ENCODE measurements around the gene ITGA2B. TPM values are rescaled to one million over a fixed set of nuclear protein-coding genes. Genes with fewer than 3 reads are reported as not detected.

The ITGA2B gene
- polyA plus RNA-seq, 1 experiment: 0.15 TPM

- ChIA-PET POLR2A (no interaction called here), CTCF (interaction anchor here (0.7 to 1.7 kb wide), 3 partner anchors 126 to 1104 kb away, joined by 4 to 6 read pairs (median 4); no protein-coding TSS in a partner anchor)
- no peak overlapping the region for H3K4me3 ChIP-seq (ENCODE audit: low read depth, low read length)
- no peak for TF ChIP-seq CTCF (IDR thresholded peaks at IDR 0.05; ENCODE audit: low read depth, low read length)
- no peak for DNase-seq (ENCODE audit: low read depth, low spot score)
- peaks cover 14% of the 10 kb centered on the region for H3K27me3 ChIP-seq (ENCODE audit: control insufficient read depth, insufficient read depth, low read length)
- no peaks in the 10 kb centered on the region for H3K9me3 ChIP-seq (ENCODE audit: control insufficient read depth, insufficient read depth, low read length)
- no peak overlapping the region for H3K27ac ChIP-seq (ENCODE audit: low read depth, low read length)
Observed at GRCh38 chr17:44335968-44336367, 53.5 kb downstream of the ITGA2B start.

- no peak for DNase-seq (ENCODE audit: low read depth, low spot score)
- Histone ChIP-seq H3K27ac (ENCODE audit: low read depth, low read length) (no peak overlapping the region), H3K4me3 (ENCODE audit: low read depth, low read length) (no peak overlapping the region), H3K27me3 (ENCODE audit: control insufficient read depth, insufficient read depth, low read length) (peaks cover 14% of the 10 kb centered on the region), H3K9me3 (ENCODE audit: control insufficient read depth, insufficient read depth, low read length) (no peaks in the 10 kb centered on the region)
- ChIA-PET POLR2A (no interaction called here), CTCF (interaction anchor here (0.7 to 1.7 kb wide), 3 partner anchors 125 to 1105 kb away, joined by 4 to 6 read pairs (median 4); no protein-coding TSS in a partner anchor)
- no peak for TF ChIP-seq CTCF (IDR thresholded peaks at IDR 0.05; ENCODE audit: low read depth, low read length)
Observed at GRCh38 chr17:44335564-44335963, 53.9 kb downstream of the ITGA2B start.

- POLR2A ChIA-PET: interaction anchor here (0.7 kb wide), 1 partner anchor 145 kb away, joined by 4 read pairs; no protein-coding TSS in a partner anchor
- no peak for TF ChIP-seq CTCF (IDR thresholded peaks at IDR 0.05; ENCODE audit: low read depth, low read length)
- CTCF ChIA-PET: interaction anchor here (1.7 kb wide), 1 partner anchor 189 kb away, joined by 6 read pairs; no protein-coding TSS in a partner anchor
- H3K27ac ChIP-seq (ENCODE audit: low read depth, low read length): no peak overlapping the region
- H3K4me3 ChIP-seq (ENCODE audit: low read depth, low read length): no peak overlapping the region
- no peak for DNase-seq (ENCODE audit: low read depth, low spot score)
- peaks cover 14% of the 10 kb centered on the region for H3K27me3 ChIP-seq (ENCODE audit: control insufficient read depth, insufficient read depth, low read length)
- no peaks in the 10 kb centered on the region for H3K9me3 ChIP-seq (ENCODE audit: control insufficient read depth, insufficient read depth, low read length)
Observed at GRCh38 chr17:44334727-44335126, 54.7 kb downstream of the ITGA2B start.

GRCh38 chr17:44334315-44334714, 55.1 kb downstream of the ITGA2B start:
- TF ChIP-seq CTCF (IDR thresholded peaks at IDR 0.05; ENCODE audit: low read depth, low read length): no peak
- Histone ChIP-seq H3K9me3 (ENCODE audit: control insufficient read depth, insufficient read depth, low read length) (no peaks in the 10 kb centered on the region), H3K27ac (ENCODE audit: low read depth, low read length) (no peak overlapping the region), H3K4me3 (ENCODE audit: low read depth, low read length) (no peak overlapping the region), H3K27me3 (ENCODE audit: control insufficient read depth, insufficient read depth, low read length) (peaks cover 14% of the 10 kb centered on the region)
- POLR2A ChIA-PET: no interaction called here
- no peak for DNase-seq (ENCODE audit: low read depth, low spot score)
- CTCF ChIA-PET: interaction anchor here (1.7 kb wide), 1 partner anchor 189 kb away, joined by 6 read pairs; no protein-coding TSS in a partner anchor

- DNase-seq (ENCODE audit: low read depth, low spot score): no peak
- Histone ChIP-seq H3K4me3 (ENCODE audit: low read depth, low read length) (no peak overlapping the region), H3K9me3 (ENCODE audit: control insufficient read depth, insufficient read depth, low read length) (no peaks in the 10 kb centered on the region), H3K27ac (ENCODE audit: low read depth, low read length) (no peak overlapping the region), H3K27me3 (ENCODE audit: control insufficient read depth, insufficient read depth, low read length) (peaks cover 14% of the 10 kb centered on the region)
- no peak for TF ChIP-seq CTCF (IDR thresholded peaks at IDR 0.05; ENCODE audit: low read depth, low read length)
- CTCF ChIA-PET: interaction anchor here (1.0 to 2.9 kb wide), 3 partner anchors 12 to 123 kb away, joined by 3 to 16 read pairs (median 5); partner anchors contain the start of gene GRN
- POLR2A ChIA-PET: no interaction called here
Observed at GRCh38 chr17:44333371-44333770, 56.1 kb downstream of the ITGA2B start.
